PFSK-1 (cell line): Measurements from ENCODE around the gene GSK3B.

Experiments
- FOXP2 ChIP-seq: optimal IDR thresholded peaks from 2 replicates; pipeline ENCODE3; 2011; ENCODE audit warnings: borderline replicate concordance, control low read depth, inconsistent platforms; ENCODE audit not compliant: insufficient read depth; ENCODE audit errors: extremely low read length, extremely low read depth
- POLR2AphosphoS5 ChIP-seq: IDR thresholded peaks from 2 replicates; pipeline ENCODE4 v1.6.1; 2012; ENCODE audit warnings: low read depth, mild to moderate bottlenecking, control low read depth, low read length, moderate library complexity
- REST ChIP-seq, 2 experiments: IDR thresholded peaks; 2 replicates each; pipeline versions ENCODE4 v1.6.1 to v1.8.0; 2011 to 2012; ENCODE audit warnings: low read depth in 2 of 2, low read length in 2 of 2, control low read depth in 1 of 2, inconsistent platforms in 1 of 2, mild to moderate bottlenecking in 1 of 2, moderate library complexity in 1 of 2; ENCODE audit not compliant: insufficient read depth in 1 of 2
- SIN3A ChIP-seq: IDR thresholded peaks from 2 replicates; pipeline ENCODE4 v1.6.1; 2012; ENCODE audit warnings: mild to moderate bottlenecking, low read length, moderate library complexity, borderline replicate concordance; ENCODE audit not compliant: insufficient read depth
- TAF1 ChIP-seq: IDR thresholded peaks from 2 replicates; pipeline ENCODE4 v1.6.1; 2012; ENCODE audit warnings: low read length, control low read depth, borderline replicate concordance; ENCODE audit not compliant: insufficient read depth

GSK3B gene

GRCh38 chr3:119893769-119894168, 200.5 kb downstream of the GSK3B start:
- TF ChIP-seq POLR2AphosphoS5, result no peak
- TF ChIP-seq REST (IDR thresholded peaks at IDR 0.05; ENCODE audit: insufficient read depth in 1 of 2, low read depth in 2 of 2, low read length in 2 of 2), result no peak
- no peak for TF ChIP-seq TAF1
- no peak for TF ChIP-seq SIN3A
- TF ChIP-seq FOXP2, result no peak

DNA sequence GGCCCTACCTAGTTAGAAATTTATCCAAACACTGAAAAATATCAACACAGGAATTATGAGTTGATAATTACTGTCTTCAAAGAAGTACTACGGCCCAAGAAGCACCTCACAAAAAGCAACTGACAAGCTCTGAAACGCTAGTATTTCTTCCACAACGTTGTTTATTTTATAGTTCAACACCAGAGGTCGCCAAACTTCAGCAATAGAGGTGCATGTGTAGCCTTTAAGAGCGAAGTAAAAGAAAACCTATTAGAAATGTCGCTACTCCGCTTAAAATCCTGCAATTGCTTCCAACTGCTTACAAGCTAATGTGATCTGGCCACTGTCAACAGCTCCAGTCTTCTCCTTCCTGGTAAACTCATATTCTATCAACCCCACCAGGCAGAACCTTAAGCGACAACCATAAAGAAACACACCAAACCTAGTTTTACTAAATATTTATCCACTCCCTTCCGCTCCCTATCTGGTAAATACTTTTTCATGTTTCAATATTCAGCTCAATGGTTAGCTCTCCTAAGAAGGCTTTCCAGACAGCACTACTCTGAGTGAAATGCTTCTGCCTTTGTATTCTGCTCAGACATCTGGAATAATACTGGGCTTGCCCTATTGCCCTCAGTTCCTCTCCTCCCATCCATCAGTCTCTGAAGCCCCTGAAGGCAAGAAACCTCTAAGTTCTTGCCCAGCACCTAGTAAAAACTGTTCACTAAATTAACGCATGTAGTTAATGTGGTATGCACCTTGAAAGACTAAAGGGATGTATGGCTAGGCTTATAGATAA, 202.1 kb downstream of the GSK3B start:
- no peak for TF ChIP-seq SIN3A
- TF ChIP-seq REST (IDR thresholded peaks at IDR 0.05; ENCODE audit: insufficient read depth in 1 of 2, low read depth in 2 of 2, low read length in 2 of 2), result no peak
- TF ChIP-seq FOXP2, result no peak
- TF ChIP-seq POLR2AphosphoS5, result no peak
- no peak for TF ChIP-seq TAF1

GRCh38 chr3:119885746-119886530, 208.3 kb downstream of the GSK3B start:
- TF ChIP-seq FOXP2 (no peak), POLR2AphosphoS5 (no peak), TAF1 (no peak), SIN3A (no peak)

GRCh38 chr3:119884161-119884557, 210.1 kb downstream of the GSK3B start:
- no peak for TF ChIP-seq SIN3A
- no peak for TF ChIP-seq FOXP2
- TF ChIP-seq REST (IDR thresholded peaks at IDR 0.05; ENCODE audit: insufficient read depth in 1 of 2, low read depth in 2 of 2, low read length in 2 of 2), result no peak
- no peak for TF ChIP-seq TAF1
- no peak for TF ChIP-seq POLR2AphosphoS5

GRCh38 chr3:119883461-119884160, 210.6 kb downstream of the GSK3B start:
- no peak for TF ChIP-seq FOXP2
- TF ChIP-seq POLR2AphosphoS5, result no peak

DNA sequence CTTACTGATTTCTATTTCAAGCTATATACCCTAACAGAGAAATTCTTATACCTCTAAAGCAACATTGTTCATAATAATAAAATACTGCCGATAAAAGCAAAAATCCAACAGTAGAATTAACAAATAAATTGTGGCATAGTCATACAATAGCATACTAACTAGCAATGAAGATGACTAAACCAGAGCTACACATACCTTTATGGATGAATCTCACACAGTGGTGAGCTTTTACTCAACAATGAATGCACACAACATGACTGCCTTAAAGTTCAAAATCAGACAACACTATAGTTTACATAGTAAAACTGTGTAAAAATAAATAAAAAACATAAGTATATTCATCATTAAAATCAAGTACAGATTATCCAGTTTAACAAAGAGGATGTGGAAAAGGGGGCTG, 213.3 kb downstream of the GSK3B start:
- TF ChIP-seq REST (IDR thresholded peaks at IDR 0.05; ENCODE audit: insufficient read depth in 1 of 2, low read depth in 2 of 2, low read length in 2 of 2) (no peak), FOXP2 (no peak), SIN3A (no peak), POLR2AphosphoS5 (no peak), TAF1 (no peak)
